Femur (tissue), 1 donor: ENCODE data around the gene PMFBP1.

ENCODE experiments used
- DNase-seq: peaks from one replicate; pipeline ENCODE4 v3.0.0-alpha.2; 2017

The PMFBP1 gene

DNA sequence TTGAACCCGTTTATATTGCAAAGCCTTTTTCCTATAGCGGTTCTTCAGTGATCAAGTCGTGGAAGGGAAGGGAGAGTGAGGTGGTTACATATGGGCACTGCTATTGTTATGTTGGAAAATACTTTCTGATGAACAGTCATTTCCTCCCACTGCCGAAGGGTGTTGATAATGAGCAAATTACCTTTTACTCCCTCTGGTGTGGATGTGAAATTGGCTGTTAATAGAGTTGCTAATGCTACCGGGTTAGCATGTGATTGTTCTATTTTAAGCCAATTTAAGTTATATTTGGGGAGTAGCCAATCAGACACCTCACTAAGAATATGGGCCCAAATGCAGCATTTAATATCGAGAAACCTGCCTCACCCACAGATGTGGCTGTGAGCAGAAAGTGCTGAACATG, 15.6 kb upstream of the PMFBP1 start:
- no peak for DNase-seq

DNA sequence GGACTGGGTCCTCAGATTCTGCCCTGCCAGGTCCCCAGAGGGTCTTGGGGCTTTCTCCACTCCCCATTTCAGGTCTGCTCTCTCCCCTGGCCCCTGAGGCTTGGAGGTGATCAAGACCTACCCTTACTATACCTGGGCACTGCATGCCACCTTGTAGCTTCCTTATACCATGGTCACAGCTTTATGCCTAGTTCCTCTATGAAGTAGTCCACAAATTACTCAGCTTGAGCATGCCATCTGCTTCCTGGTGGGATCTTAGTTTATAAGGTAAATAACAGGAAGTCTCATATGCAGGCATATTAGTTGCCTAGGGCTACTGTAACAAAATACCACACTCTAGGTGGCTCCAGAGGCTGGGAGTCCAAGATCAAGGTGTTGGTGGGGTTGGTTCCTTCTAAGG, 11.0 kb upstream of the PMFBP1 start:
- DNase-seq, result no peak

DNA sequence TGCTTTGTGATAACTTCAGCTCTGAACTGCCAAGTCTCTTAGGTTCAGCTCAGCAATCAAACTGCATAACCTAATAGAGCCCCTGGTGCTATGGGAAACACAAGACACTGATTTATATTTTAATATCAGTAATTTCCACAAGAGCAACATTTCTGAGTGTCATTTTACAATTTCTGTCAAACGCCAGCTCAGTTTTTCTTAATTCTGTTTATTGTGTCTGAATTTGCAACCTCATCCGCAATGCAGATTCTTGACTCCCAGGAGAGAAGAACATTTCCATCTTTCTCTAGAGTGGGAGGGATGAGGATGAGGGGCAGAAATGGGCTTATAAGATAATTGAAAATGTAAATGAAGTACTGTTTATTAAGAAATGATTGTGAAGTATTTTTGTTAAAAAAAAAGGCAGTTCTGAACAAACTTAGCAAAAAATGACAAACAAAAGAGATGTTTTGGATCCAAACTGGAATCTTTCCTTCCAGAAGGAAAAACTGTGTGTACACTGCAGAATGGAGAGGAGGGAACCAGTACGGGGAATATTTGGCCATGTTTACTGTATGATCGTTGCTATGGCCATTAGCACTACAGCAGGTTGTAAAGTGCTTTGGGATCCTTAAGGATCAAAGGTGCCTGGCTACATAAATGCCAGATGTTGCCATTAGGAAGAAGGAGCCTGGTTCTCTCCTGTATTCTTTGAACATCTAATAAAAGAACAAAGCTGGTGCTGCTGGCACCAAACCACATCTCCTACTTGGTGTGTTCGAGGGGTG, 7.4 kb upstream of the PMFBP1 start:
- DNase-seq, result no peak

DNA sequence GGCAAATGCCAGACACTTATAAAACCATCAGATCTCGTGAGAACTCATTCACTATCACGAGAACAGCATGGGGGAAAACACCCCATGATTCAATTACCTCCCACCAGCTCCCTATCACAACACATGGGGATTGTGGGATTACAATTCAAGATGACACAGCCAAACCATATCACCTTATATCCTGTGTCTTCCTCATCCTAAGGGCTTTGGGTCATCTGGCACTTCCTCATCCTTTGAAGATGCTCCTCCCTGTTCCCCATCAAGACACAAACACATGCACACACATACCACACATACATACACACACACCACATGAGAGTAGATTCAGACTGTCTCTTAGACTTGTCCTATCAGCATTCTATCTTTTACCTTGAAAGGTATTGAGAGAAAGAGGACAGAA, 2.8 kb upstream of the PMFBP1 start:
- DNase-seq, result no peak

DNA sequence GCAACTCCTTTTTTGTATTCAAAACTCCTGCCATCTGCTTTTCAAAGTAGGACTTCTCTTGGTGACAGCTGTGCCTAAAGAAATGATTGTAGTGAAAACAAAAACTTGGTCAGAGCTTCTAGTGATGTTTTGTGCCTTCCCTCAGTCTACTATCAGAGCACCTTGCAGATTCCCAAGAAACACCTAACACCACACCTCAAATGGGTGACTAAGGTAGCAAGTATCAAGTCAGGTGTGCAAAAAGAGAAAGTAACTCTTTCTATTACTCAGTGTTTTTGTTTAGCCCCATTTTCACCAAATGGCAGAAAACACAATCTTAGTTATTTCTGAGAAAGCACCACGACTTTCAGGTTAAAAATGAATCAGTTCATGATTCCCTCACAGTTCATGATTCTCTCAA, 2.0 kb upstream of the PMFBP1 start:
- DNase-seq, result no peak

DNA sequence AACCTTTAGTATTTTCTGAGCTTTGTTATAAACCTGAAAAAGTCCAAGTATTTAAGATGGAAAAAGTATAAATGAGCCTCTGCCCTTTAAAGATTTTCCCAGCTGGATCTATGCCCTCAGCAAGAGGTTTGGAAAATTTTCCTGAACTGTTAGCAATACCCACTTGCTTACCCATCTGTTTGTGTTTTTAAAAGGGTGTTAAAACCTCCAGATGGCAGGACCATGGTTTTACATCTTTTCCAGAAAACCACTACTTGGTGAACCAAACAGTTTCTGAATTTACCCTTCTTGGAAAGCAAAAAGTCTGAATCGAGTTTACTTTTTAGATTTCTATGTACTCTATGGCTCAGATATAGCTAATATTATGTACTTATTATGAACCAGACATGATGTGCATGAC, 719 bp downstream of the PMFBP1 start:
- no peak for DNase-seq

DNA sequence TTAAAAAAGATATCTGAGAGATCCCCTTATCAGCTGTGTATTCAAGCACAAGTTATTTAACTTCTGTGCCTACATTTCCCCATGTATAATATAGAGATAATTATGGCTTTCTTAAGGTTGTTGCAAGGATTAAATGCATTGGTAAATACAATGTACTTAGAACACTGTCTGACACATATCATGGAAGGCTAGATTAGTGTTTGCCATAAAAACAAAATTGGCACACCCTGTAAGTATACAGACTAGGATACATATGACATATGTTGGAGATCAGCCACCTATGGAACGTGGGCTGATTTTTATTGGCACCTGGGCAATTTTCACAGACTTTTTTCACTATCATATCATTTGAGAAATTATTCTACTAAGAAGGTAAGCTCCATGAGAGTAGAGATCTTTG, 2.2 kb downstream of the PMFBP1 start:
- no peak for DNase-seq

DNA sequence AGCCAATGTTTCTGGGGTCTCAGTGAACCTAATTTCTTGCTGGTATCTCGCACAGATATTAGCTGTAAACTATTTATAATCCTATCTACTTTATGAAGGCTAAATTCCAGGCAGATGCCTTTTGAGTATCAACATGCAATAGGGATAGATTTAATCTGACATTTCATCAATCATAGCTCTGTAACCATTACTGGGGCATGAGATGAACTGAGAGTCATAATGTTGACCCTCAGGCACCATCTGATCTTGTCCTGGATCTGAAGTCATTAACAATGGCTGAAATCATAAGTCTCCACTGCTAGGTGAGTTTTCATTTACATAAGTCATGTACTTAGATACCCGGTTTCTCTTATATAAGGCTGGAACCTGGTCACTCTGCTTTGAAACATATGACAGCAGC, 3.6 kb downstream of the PMFBP1 start:
- DNase-seq, result no peak

DNA sequence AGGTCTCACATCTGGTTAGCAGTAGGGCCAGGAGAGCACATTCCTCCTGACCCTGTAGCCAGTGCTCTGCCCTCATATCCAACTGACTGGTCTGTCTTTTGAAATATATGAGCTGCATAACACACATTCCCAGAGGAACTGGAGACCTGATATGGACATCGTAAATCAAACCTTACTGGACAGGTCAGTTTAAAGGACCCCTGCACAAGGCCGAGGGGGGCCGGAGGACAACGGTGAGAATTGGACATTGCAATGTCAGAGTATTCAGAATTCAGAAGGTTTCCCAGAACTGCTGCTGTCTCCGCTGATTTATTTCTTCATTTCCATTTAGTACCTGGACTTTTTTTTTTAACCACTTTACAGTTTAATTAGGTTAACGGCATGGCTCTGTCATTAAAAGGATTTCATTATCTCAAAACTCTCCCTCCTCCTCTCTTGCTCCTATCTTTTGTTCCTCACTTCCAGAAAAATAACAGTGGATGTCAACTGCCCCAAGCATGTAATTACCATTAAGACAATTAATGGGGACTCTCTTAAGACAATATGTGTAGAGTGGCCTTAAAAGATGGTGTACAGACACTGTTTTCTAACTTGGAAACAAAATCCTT, 4.9 kb downstream of the PMFBP1 start:
- DNase-seq, result no peak

DNA sequence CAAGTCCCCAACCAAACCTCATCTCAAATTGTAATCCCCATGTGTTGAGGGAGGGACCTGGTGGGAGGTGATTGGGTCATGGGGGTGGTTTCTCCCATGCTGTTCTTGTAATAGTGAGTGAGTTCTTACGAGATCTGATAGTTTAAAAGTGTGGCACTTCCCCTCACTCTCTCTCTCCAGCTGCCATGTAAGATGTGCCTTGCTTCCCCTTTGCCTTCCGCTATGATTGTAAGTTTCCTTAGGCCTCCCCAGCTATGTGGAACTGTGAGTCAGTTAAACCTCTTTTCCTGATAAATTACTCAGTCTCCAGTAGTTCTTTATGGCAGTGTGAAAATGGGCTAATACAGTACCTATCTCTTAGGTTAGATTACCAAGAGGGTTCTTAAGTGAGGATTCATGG, 5.8 kb downstream of the PMFBP1 start:
- no peak for DNase-seq

DNA sequence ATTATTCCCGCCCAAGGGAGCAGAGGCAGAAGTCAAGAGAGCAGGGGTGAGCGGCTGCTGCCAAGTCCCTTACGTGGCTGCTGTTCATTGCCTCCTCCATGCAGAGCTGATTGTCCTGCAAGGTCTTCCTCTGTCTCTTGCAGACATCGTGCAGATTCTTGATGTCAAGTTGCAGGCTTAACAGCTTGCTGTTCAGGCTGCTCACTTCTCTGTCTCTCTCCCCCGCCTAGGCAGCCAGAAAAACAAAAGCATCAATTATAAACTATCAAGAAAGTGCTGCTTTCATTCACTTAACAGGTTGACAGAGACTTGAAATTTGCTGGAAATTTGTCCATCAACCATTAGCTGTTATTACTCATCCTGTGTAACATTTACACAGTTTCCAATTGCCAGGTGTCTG, 7.3 kb downstream of the PMFBP1 start:
- no peak for DNase-seq

DNA sequence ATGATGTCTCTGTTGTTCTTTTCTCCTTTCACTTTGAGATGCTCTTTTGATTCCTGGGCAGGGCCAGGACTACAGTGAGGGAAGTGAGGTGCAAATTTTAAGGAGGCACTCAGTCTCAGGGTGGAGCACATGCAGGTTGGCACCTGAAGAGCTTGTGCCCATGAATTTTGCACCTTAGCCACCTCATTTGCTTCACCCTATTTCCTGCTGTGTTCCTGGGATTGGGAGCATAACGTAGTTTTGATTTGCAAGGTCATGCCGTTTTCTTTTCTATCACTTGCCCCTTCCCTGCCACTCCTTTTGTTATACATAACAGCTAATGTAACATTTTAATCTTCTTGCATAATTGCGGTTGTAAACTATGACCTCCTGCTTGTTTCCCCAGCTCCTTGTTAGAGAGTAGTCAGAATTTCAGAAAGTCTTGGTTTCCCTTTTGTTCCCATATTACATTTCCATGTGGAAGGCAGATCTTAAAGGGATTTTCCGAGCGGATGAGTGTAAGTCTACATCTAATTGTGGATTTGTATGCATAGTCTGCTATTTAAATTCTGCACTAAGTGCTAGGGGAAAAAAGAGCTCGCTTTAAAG, 9.8 kb downstream of the PMFBP1 start:
- DNase-seq, result no peak

DNA sequence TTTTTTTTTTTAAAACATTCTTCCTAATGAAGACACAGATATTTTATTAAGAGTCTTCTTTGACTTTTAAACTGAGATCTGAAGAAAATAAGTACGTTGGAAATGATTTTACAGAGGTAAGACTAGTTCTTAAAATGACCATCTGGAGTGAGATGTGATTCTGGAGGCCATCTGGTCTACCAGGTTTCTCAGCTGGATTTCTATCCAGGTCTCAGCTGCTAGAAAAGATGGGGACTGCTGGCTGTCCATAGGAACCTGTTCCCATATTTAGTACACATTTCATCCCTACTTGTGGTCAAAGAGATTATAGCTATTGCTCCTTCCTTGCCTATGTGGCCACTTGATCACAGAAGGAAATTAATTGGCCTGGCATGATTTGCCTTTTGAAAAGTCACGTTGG, 12.2 kb downstream of the PMFBP1 start:
- DNase-seq, result no peak

DNA sequence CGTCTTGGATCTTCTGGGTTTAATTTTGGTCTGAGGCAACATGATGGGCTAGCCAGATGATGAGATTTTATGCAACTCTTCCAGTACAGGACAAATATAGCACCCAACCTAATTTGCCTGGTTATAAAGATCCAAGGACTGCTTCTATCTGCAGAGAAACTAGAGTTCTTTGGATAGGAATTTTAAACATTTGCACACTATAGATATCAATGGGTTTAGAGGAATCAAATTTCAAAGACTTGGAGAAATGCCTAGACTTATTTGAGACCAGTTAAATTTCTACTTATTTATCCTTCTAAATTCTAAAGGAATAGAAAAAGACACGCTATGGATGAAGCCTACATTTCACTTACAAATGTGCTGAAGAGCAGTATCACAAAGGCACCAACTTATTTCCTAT, 12.6 kb downstream of the PMFBP1 start:
- no peak for DNase-seq

DNA sequence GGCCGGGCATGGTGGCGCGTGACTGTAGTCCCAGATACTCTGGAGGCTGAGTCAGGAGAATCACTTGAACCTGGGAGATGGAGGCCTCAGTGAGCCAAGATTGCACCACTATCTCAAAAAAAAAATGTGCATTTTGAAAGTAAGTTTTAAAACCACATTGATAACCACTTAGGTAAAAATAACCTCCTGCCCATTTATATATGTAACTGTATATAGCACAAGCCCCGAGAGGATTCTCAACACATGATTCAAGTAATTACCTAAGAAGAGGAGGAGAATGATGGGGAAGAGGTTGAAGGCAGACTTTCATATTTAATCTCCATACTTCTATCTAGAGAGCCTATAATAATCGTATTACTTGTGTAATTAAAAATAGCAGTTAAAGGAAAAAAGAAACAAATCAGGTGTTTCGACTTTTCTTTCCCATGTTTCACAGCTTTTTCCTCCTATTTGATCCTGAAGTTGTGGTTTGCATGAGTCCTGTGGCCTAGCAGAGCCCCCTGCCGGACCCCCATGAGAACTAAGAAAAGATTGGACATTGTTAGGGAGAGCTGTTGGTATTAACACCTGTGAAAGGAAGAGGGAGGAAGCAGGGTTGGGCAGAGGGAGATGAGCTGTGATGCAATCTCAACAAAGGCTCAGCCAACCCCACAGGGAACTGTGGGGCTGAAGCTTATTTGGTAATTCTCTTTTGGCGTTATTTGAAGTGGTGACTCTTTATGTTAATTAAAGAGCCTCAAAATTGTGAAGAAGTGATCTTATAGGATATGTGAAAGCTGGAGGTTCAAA, 22.1 kb downstream of the PMFBP1 start:
- no peak for DNase-seq

DNA sequence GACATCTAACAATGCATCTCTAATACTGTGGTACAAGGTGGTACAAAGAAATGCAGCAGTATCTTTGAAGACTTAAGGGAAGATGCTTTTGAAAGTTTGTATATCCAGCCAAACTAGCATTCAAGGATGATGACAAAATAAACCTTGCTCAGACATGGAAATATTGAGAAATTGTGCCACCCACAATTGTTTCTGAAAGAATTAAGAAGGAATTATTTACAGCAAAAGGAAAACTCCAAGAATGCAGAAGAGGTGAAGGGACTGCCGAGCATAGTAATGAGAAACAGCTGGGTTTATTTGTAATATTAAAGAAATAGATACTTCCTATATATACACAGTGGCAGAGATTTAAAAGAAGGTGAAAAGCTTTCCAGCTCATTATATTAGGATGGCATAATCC, 29.5 kb downstream of the PMFBP1 start:
- DNase-seq, result no peak

DNA sequence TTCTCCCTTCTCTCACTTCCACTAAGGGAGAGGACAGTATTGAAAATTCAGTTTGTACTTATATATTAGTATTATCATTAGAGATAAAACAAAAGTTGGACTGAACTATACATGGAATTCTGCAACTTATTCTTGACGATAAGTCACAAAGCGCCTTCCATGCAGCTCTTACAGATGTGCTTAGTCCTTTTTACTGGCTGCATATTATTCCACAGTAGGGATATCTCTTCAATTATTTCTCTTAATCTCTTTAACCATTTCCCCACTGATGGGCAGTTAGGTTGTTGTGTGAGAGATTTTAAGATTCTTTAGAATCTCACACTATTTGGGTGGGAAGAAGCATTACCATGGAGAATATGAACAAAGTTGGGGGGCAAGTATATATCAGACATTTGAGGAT, 32.0 kb downstream of the PMFBP1 start:
- DNase-seq, result no peak

DNA sequence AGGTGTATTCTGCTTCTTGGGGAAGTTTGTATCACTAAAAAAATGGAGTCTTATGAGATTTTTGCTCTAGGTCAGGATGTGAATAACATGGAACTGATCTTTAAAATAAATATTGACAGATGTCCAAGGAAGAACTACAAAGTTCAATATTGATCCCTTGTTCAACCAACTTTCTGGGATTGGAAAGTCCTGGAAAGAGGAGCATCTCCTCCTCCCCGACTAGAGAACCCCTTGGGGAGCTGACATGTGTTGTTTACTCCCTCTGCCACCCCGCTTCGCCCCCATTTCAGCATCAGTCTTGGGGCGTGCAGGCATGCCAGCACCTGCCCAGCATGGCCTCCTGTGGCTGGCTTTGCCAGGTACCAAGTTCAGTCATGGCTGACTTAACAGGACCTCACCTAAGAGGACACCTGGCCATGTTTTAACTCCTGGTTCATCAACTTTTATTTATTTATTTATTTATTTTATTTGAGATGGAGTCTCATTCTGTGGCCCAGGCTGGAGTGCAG, 33.8 kb downstream of the PMFBP1 start:
- no peak for DNase-seq

DNA sequence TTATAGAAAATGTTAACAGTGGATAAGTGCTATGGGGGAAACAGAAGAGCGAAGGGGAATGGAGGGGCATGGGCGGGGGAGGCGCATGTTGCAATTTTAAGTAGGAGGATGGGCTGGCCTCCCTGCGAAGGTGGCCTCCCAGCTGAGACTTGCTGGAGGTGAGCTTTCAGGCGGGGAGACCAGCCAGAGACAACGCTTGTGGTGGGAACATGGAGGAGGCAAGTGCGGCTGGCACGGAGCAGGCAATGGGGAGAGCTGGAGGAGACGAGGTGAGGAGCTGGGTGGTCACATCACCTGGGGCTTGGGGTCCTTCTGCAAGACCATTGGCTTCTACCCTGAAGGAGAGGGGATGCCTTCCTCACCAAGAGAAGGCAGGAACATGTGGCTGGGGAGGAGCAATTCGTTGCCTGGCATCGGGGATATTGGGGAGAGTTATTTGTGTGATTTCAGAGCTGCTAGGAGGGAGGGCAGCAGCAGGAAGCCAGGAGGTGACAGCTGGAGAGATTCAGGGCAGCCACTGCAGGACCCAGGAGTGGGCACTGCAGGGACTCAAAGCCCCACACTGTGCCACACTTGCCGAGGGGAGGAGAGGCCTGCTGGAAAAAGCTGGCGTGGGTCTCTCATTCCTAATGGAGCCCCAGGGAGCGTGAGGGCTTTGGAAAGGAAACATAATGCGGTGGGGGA, 34.4 kb downstream of the PMFBP1 start:
- DNase-seq, result no peak

DNA sequence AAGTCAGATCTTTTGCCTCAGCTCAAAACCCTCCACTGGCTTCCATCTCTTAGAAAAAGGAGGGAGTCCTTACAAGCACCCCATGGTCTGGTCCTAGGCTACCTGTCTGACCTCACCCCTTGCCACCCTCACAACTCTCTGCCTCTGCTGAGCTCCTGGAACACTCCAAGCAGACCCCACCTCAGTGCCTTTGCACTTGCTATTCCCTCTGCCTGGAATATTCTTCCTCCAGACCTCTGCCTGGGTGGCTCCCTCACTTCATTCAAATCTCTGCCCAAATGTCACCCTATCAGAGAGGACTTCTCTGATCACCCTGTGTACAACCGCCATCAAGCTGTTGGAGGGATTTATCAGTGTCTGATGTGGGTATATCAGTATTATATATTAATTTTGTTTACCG, 37.4 kb downstream of the PMFBP1 start:
- DNase-seq, result no peak

DNA sequence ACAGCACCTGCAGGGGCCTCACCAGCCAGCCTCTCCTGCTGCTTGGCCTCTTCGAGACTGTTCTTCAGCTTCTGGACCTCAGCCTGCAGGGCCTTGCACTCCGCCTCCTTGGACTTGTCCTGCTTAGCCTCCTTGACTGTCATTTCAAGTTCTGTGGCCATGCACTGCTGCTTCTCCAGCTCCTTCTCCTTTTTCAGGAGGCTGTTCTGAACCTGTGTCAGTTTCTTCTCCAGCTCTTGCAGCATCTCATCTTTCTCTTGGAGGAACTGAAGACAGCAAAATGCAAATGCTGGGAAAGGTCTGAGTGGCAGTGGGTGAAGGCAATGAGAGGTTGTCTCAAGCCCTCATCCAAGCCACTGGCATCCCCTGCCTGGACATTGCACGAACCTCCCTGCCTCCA, 39.2 kb downstream of the PMFBP1 start:
- DNase-seq, result no peak

DNA sequence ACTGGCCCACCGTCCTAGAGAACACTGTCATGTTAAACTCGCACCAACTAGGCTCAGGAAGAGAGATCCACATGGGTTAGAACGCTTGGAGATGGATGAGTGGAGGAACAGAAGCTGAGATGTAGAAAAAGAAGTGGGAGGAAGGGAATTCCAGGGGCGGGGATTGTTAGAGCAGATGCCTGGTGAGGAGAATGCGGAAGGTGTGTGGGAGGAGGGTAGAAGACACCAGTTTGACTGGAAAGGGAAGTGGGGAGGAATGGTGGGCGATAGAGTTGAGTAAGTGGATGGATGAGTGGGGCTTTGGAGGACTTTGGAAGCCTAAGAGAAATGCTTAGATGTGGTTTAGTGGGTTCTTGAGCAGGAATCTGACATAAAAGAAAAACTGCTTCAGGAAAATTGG, 40.9 kb downstream of the PMFBP1 start:
- DNase-seq, result no peak
